HEK293T (cell line): ENCODE results near the gene BMF.
"Not testable (repeated sequence)": the region's sequence is repeated elsewhere in the genome, so short reads cannot be mapped to it uniquely, and the experiment has no call there.

ENCODE experiments used
- CTCF ChIA-PET: fragments of 350-600 bp; formaldehyde crosslinking; extraction: SDS; loops from one replicate; lab custom pipeline; 2021; ENCODE audit warnings: antibody characterized with exemption, inconsistent platforms; lab: Yijun Ruan, JAX
- POLR2A ChIA-PET: fragments of 350-600 bp; formaldehyde crosslinking; extraction: SDS; loops from one replicate; lab custom pipeline; 2020; ENCODE audit warnings: antibody characterized with exemption, inconsistent platforms; lab: Yijun Ruan, JAX
- DNase-seq: peaks from one replicate; pipeline ENCODE4 v3.0.0; 2012; ENCODE audit warnings: mixed read lengths; ENCODE audit errors: extremely low spot score
- ARNT ChIP-seq: fragments of 450-650 bp; IDR thresholded peaks from 2 replicates; pipeline ENCODE4 v1.6.1; 2017; ENCODE audit warnings: mild to moderate bottlenecking
- BHLHE40 ChIP-seq: fragments of 450-650 bp; IDR thresholded peaks from 2 replicates; pipeline ENCODE4 v1.6.1; 2016; ENCODE audit warnings: mild to moderate bottlenecking, moderate library complexity, borderline replicate concordance
- CTBP1 ChIP-seq: fragments of 450-650 bp; IDR thresholded peaks from 2 replicates; pipeline ENCODE4 v1.6.1; 2016; ENCODE audit warnings: borderline replicate concordance
- ELF4 ChIP-seq: fragments of 450-650 bp; IDR thresholded peaks from 2 replicates; pipeline ENCODE4 v1.6.1; 2017; ENCODE audit warnings: antibody characterized with exemption
- FOXA1 ChIP-seq: fragments of 450-650 bp; IDR thresholded peaks from 2 replicates; pipeline ENCODE4 v1.6.1; 2016; ENCODE audit warnings: mild to moderate bottlenecking
- FOXK2 ChIP-seq: fragments of 450-650 bp; IDR thresholded peaks from 2 replicates; pipeline ENCODE4 v1.6.1; 2016; ENCODE audit warnings: mild to moderate bottlenecking
- FOXM1 ChIP-seq: fragments of 450-650 bp; IDR thresholded peaks from 2 replicates; pipeline ENCODE4 v1.6.1; 2017; ENCODE audit warnings: mild to moderate bottlenecking, borderline replicate concordance
- HDGF ChIP-seq: fragments of 450-650 bp; IDR thresholded peaks from 2 replicates; pipeline ENCODE4 v1.6.1; 2017; ENCODE audit warnings: antibody characterized with exemption, borderline replicate concordance
- L3MBTL2 ChIP-seq: fragments of 450-650 bp; conservative IDR thresholded peaks from 2 replicates; pipeline ENCODE4 v1.6.1; 2016; ENCODE audit warnings: mild to moderate bottlenecking
- LEF1 ChIP-seq: fragments of 450-650 bp; IDR thresholded peaks from 2 replicates; pipeline ENCODE4 v1.6.1; 2017; ENCODE audit warnings: mild to moderate bottlenecking, borderline replicate concordance
- NFRKB ChIP-seq: fragments of 450-650 bp; IDR thresholded peaks from 2 replicates; pipeline ENCODE4 v1.6.1; 2016; ENCODE audit warnings: mild to moderate bottlenecking, moderate library complexity
- SP1 ChIP-seq: fragments of 450-650 bp; IDR thresholded peaks from 2 replicates; pipeline ENCODE4 v1.6.1; 2017
- SUZ12 ChIP-seq: fragments of 450-650 bp; IDR thresholded peaks from 2 replicates; pipeline ENCODE4 v1.6.1; 2016; ENCODE audit warnings: mild to moderate bottlenecking
- TARDBP ChIP-seq: fragments of 450-650 bp; IDR thresholded peaks from 2 replicates; pipeline ENCODE4 v1.6.1; 2016
- ZNF384 ChIP-seq: fragments of 450-650 bp; IDR thresholded peaks from 2 replicates; pipeline ENCODE4 v1.6.1; 2016
- TF ChIP-seq, protein P1 (sequence below): fragments of 450-650 bp; IDR thresholded peaks from 2 replicates; pipeline ENCODE4 v1.6.1; 2016

The BMF gene

DNA sequence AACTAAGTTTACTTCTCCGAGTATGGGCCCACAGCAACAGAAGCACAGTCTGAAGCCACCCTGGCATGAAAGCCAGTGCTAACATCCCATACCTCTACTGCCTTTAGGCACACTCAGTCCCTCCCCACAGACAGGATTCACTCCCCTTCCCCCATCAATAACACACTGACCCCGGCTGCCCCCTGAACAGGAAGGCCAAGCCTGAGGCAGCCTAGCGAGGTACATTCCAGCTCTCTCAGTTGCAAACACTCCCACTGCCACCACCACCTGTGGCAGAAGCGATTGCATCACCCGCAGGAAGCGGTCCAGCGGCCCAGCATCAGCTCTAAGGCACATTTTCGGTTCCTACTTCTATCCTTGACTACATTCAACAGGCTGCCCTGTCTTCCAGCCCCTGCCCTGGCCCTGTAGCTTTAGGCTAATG is 7.0 kb upstream of the BMF start:
- DNase-seq = no peak
- POLR2A ChIA-PET = no interaction called here

DNA sequence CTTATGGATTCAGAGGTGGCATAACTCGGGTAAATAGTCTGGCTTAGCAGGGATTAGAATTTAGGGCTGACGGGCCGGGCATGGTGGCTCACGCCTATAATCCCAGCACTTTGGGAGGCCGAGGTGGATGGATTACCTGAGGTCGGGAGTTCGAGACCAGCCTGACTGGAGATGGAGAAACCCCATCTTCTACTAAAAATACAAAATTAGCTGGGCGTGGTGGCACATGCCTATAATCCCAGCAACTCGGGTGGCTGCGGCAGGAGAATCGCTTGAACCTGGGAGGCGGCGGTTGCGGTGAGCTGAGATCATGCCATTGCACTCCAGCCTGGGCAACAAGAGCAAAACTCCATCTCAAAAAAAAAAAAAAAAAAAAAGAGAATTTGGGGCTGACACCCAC is 6.4 kb upstream of the BMF start:
- POLR2A ChIA-PET = interaction anchor here (0.6 kb wide), 1 partner anchor 17 kb away, joined by 3 read pairs; no protein-coding TSS in a partner anchor
- DNase-seq = not testable (repeated sequence)
- CTCF ChIA-PET = interaction anchor here (1.2 to 2.9 kb wide), 2 partner anchors 8 to 10 kb away, joined by 6 to 13 read pairs; no protein-coding TSS in a partner anchor

More for the DNA sequence above, 7.0 kb upstream of the BMF start:
- TF ChIP-seq CTBP1 (no peak), LEF1 (no peak), FOXA1 (no peak), SUZ12 (no peak), ELF4 (no peak), TARDBP (no peak), FOXK2 (no peak), L3MBTL2 (no peak)
- TF ChIP-seq, protein P1, sequence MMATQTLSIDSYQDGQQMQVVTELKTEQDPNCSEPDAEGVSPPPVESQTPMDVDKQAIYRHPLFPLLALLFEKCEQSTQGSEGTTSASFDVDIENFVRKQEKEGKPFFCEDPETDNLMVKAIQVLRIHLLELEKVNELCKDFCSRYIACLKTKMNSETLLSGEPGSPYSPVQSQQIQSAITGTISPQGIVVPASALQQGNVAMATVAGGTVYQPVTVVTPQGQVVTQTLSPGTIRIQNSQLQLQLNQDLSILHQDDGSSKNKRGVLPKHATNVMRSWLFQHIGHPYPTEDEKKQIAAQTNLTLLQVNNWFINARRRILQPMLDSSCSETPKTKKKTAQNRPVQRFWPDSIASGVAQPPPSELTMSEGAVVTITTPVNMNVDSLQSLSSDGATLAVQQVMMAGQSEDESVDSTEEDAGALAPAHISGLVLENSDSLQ = no peak
- CTCF ChIA-PET = interaction anchor here (1.2 kb wide), 1 partner anchor 9 kb away, joined by 6 read pairs; no protein-coding TSS in a partner anchor

DNA sequence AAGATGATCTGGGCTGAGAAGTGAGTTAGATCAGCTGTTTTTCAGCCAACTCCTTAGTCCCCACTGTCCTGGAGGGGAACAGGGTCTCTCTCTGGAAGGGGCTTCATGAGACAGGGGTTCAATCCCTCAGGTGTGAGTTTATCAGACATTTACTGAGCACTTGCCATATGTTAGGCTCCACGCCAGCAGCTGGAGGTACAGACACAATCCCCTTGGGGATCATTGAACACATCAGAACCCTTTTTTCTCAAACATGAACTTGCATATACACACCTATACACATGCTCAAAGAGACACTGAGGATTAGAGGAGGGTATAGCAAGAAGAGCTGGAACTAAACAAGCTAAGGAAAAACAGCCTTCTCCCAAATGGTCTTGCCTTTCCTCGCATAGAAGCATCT is 5.5 kb upstream of the BMF start:
- CTCF ChIA-PET = interaction anchor here (0.5 to 2.9 kb wide), 3 partner anchors 10 to 69 kb away, joined by 3 to 13 read pairs (median 6); no protein-coding TSS in a partner anchor
- DNase-seq = no peak
- POLR2A ChIA-PET = interaction anchor here (0.6 to 1.2 kb wide), 2 partner anchors 16 to 75 kb away, joined by 3 read pairs; partner anchors contain the start of gene SRP14
- TF ChIP-seq ARNT (no peak), ELF4 (no peak), NFRKB (no peak), FOXM1 (no peak), SUZ12 (no peak), LEF1 (no peak), TARDBP (no peak), FOXA1 (no peak), ZNF384 (no peak), L3MBTL2 (no peak), FOXK2 (no peak), SP1 (no peak)
- TF ChIP-seq, protein P1 = no peak

DNA sequence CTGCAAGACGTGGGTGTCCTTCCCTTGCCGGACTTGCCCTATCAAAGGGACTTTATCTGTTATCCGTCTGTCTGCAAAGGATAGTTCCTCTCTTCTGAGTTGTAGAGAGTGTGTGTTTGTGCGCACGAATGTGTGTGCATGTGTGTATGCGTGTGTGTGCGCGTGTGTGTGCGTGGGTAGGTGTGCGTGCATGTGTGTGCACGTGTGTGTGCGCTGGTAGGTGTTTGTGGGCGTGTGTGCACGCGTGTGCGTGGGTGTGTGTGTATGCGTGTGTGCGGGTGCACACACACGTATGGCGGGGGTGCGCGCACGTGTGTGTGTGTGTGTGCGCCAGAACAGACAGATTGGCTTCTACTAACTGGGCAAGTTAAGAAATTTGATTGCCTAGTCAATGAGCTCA is 4.1 kb upstream of the BMF start:
- no peak for DNase-seq
- no peak for TF ChIP-seq FOXK2
- TF ChIP-seq FOXM1 = no peak
- no peak for TF ChIP-seq L3MBTL2
- no peak for TF ChIP-seq BHLHE40
- TF ChIP-seq TARDBP = no peak
- no peak for TF ChIP-seq CTBP1
- TF ChIP-seq NFRKB = no peak
- TF ChIP-seq FOXA1 = no peak
- TF ChIP-seq SP1 = no peak
- TF ChIP-seq ELF4 = no peak
- TF ChIP-seq ARNT = no peak
- no peak for TF ChIP-seq SUZ12
- TF ChIP-seq HDGF = no peak
- no peak for TF ChIP-seq LEF1
- TF ChIP-seq, protein P1 = no peak
- TF ChIP-seq ZNF384 = no peak
- POLR2A ChIA-PET = interaction anchor here (0.8 to 1.2 kb wide), 2 partner anchors 48 to 52 kb away, joined by 3 read pairs; partner anchors contain the start of gene BUB1B
- CTCF ChIA-PET = interaction anchor here (1.9 to 2.9 kb wide), 2 partner anchors 8 to 67 kb away, joined by 6 to 13 read pairs; no protein-coding TSS in a partner anchor

DNA sequence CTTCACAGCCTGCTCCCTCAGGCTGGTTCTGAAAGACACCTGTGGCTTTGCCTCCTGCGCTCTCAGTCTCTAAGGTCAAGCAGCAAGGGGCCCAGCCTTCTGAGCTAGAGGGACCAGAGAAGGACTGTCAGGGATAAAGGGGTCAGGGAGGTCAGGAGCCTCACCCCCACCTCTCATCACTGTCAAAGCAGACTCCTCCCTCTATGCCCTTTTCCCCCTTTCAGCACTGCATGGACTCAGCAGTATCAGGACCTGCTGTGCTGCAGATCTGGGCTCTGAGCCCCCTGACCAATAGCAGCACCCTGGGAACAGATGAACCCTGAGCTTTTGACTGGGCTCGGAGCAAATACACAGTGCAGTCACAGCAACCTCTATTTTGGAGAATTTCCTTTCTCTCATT is 3.2 kb upstream of the BMF start:
- POLR2A ChIA-PET = interaction anchor here (0.8 kb wide), 1 partner anchor 53 kb away, joined by 3 read pairs; no protein-coding TSS in a partner anchor
- TF ChIP-seq HDGF (no peak), L3MBTL2 (no peak), ELF4 (no peak)
- DNase-seq = no peak
- CTCF ChIA-PET = interaction anchor here (2.9 kb wide), 1 partner anchor 7 kb away, joined by 13 read pairs; no protein-coding TSS in a partner anchor

DNA sequence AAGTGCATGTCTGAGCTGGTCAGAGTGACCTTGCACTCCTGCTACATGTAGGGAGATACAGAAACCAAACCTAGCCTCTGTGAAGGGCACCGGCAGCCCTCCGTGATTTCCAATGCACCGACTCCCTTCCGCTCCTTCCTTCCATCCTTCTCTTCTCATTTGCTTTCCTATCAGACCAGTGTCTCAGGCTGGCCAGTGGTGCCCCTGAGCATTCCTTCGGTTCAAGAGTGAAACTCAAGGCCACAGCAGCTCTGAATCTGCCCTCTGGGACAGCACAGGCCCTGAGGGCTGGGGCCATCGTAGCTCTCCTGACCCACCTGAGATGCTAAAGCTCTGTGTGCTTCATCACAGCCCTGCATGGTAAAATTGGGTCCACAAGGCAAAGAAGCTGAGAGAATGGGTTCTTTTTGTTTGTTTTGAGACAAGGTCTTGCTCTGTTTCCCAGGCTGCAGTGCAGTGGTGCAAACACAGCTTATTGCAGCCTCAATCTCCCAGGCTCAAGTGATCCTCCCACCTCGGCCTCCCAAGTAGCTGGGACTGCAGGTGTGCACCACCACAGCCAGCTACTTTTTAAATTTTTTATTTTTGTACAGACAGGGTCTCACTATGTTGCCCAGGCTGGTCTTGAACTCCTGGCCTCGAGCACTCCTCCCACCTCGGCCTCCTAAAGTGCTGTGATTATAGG is 2.3 kb upstream of the BMF start:
- CTCF ChIA-PET = no interaction called here

More for the DNA sequence above, 2.3 kb upstream of the BMF start:
- POLR2A ChIA-PET = no interaction called here
- DNase-seq = no peak
- no peak for TF ChIP-seq LEF1
- TF ChIP-seq SUZ12 = no peak
